Measurements from ENCODE around the gene PCDH9. TPM values are rescaled to one million over a fixed set of nuclear protein-coding genes. Genes with fewer than 3 reads are reported as not detected.

The PCDH9 gene
- polyA plus RNA-seq, 1 of the 3 experiments (the other 2 are of a cell fraction): 1.3 TPM

- Histone ChIP-seq H4K20me1 (ENCODE audit: insufficient read depth) (no peaks in the 10 kb centered on the region), H2AFZ (ENCODE audit: low read depth) (no peak overlapping the region), H3K9me3 (no peaks in the 10 kb centered on the region), H3K27ac (ENCODE audit: low read depth in 2 of 2, low read length in 1 of 2) (no peak overlapping the region), H3K4me3 (ENCODE audit: low read depth in 2 of 2, low read length in 1 of 2) (no peak overlapping the region), H3K4me2 (no peak overlapping the region), H3F3A (replicated peaks; ENCODE audit: insufficient read depth) (no peaks in the 10 kb centered on the region), H3K9ac (no peak overlapping the region), H3K79me2 (ENCODE audit: insufficient read depth) (no peaks in the 10 kb centered on the region), H3K4me1 (ENCODE audit: control insufficient read depth in 1 of 2, insufficient read depth in 2 of 2, low read depth in 1 of 2, low read length in 1 of 2) (peaks cover 0 to under 1% of the 10 kb centered on the region in 2 experiments; a peak in 2 of 4 replicates), H3K9me2 (no peaks in the 10 kb centered on the region), H3K36me3 (replicated peaks in 1 of 2; ENCODE audit: control insufficient read depth in 1 of 2, insufficient read depth in 2 of 2, low read length in 1 of 2) (no peaks in the 10 kb centered on the region), H3K27me3 (ENCODE audit: insufficient read depth) (no peaks in the 10 kb centered on the region)
- CTCF ChIA-PET: interaction anchor here (1.0 to 1.2 kb wide), 2 partner anchors 12 to 19 kb away, joined by 3 to 4 read pairs; no protein-coding TSS in a partner anchor
- POLR2A ChIA-PET: no interaction called here
- TF ChIP-seq MAX (IDR thresholded peaks at IDR 0.05; ENCODE audit: low read depth) (no peak), NFIC (IDR thresholded peaks at IDR 0.05; ENCODE audit: borderline replicate concordance) (no peak), SMC3 (IDR thresholded peaks at IDR 0.05; ENCODE audit: low read depth, low read length) (no peak)
- no peak for DNase-seq
Observed at GRCh38 chr13:66565279-66565678, 664.9 kb downstream of the PCDH9 start.

GRCh38 chr13:66563076-66563475, 667.1 kb downstream of the PCDH9 start:
- no peak for DNase-seq
- CTCF ChIA-PET: no interaction called here

GRCh38 chr13:66562054-66562453, 668.1 kb downstream of the PCDH9 start:
- H3K27ac ChIP-seq (ENCODE audit: low read depth in 2 of 2, low read length in 1 of 2): no peak overlapping the region
- H3K4me2 ChIP-seq: no peak overlapping the region
- ChIA-PET POLR2A (no interaction called here), CTCF (no interaction called here)
- DNase-seq: no peak
- H3K9me3 ChIP-seq: no peaks in the 10 kb centered on the region
- no peak overlapping the region for H3K4me3 ChIP-seq (ENCODE audit: low read depth in 2 of 2, low read length in 1 of 2)
- no peak overlapping the region for H3K9ac ChIP-seq
- no peaks in the 10 kb centered on the region for H3K9me2 ChIP-seq
- WGBS (ENCODE audit: low lambda C conversion rate): 78% methylated on average over 5 of the region's 5 CpGs
- no peaks in the 10 kb centered on the region for H3K27me3 ChIP-seq (ENCODE audit: insufficient read depth)
- no peaks in the 10 kb centered on the region for H3K36me3 ChIP-seq (replicated peaks in 1 of 2; ENCODE audit: control insufficient read depth in 1 of 2, insufficient read depth in 2 of 2, low read length in 1 of 2)
- no peaks in the 10 kb centered on the region for H4K20me1 ChIP-seq (ENCODE audit: insufficient read depth)
- H3K79me2 ChIP-seq (ENCODE audit: insufficient read depth): no peaks in the 10 kb centered on the region
- TF ChIP-seq YY1 (IDR thresholded peaks at IDR 0.05; ENCODE audit: low read depth) (no peak), FOXJ3 (CRISPR knock-in tag; IDR thresholded peaks at IDR 0.05) (no peak), TEAD4 (IDR thresholded peaks at IDR 0.05; ENCODE audit: borderline replicate concordance, insufficient read depth) (no peak), NRF1 (IDR thresholded peaks at IDR 0.05; ENCODE audit: low read depth, low read length) (no peak), NFIC (IDR thresholded peaks at IDR 0.05; ENCODE audit: borderline replicate concordance) (no peak)
- no peak overlapping the region for H2AFZ ChIP-seq (ENCODE audit: low read depth)
- H3F3A ChIP-seq (replicated peaks; ENCODE audit: insufficient read depth): peaks cover 5% of the 10 kb centered on the region
- peaks cover 0 to 2% of the 10 kb centered on the region in 2 experiments; a peak in 2 of 4 replicates for H3K4me1 ChIP-seq (ENCODE audit: control insufficient read depth in 1 of 2, insufficient read depth in 2 of 2, low read depth in 1 of 2, low read length in 1 of 2)

More at GRCh38 chr13:66563076-66563475, 667.1 kb downstream of the PCDH9 start:
- no peak for TF ChIP-seq JUND (IDR thresholded peaks at IDR 0.05)
- Histone ChIP-seq H3K27ac (ENCODE audit: low read depth in 2 of 2, low read length in 1 of 2) (no peak overlapping the region), H3K9me3 (no peaks in the 10 kb centered on the region), H3K4me2 (no peak overlapping the region), H3F3A (replicated peaks; ENCODE audit: insufficient read depth) (peaks cover 5% of the 10 kb centered on the region), H3K79me2 (ENCODE audit: insufficient read depth) (no peaks in the 10 kb centered on the region), H3K9me2 (no peaks in the 10 kb centered on the region), H3K9ac (no peak overlapping the region), H3K36me3 (replicated peaks in 1 of 2; ENCODE audit: control insufficient read depth in 1 of 2, insufficient read depth in 2 of 2, low read length in 1 of 2) (no peaks in the 10 kb centered on the region), H3K4me3 (ENCODE audit: low read depth in 2 of 2, low read length in 1 of 2) (no peak overlapping the region), H3K27me3 (ENCODE audit: insufficient read depth) (no peaks in the 10 kb centered on the region), H4K20me1 (ENCODE audit: insufficient read depth) (no peaks in the 10 kb centered on the region), H2AFZ (ENCODE audit: low read depth) (no peak overlapping the region), H3K4me1 (ENCODE audit: control insufficient read depth in 1 of 2, insufficient read depth in 2 of 2, low read depth in 1 of 2, low read length in 1 of 2) (peaks cover 0 to 2% of the 10 kb centered on the region in 2 experiments; a peak in 2 of 4 replicates)
- WGBS (ENCODE audit: low lambda C conversion rate): 79% methylated on average over 3 of the region's 3 CpGs
- POLR2A ChIA-PET: no interaction called here

Measured in SK-N-SH (cell line).